MM.1S (cell line): ENCODE data around the gene HSPG2.

Experiments
- CTCF ChIP-seq: fragments of 300-600 bp; sonication (generic); IDR thresholded peaks from 2 replicates; pipeline ENCODE4 v1.5.1; 2016; ENCODE audit warnings: antibody characterized with exemption, low read length, mixed read lengths
- EZH2 ChIP-seq: fragments of 300-600 bp; sonication (generic); optimal IDR thresholded peaks from 2 replicates; pipeline ENCODE3; 2017; ENCODE audit warnings: low read depth, mild to moderate bottlenecking, antibody characterized with exemption, low read length, mixed read lengths
- EZH2phosphoT487 ChIP-seq: fragments of 300-600 bp; sonication (generic); IDR thresholded peaks from 2 replicates; pipeline ENCODE4 v1.6.1; 2018; ENCODE audit warnings: antibody characterized with exemption, low read length

DNA sequence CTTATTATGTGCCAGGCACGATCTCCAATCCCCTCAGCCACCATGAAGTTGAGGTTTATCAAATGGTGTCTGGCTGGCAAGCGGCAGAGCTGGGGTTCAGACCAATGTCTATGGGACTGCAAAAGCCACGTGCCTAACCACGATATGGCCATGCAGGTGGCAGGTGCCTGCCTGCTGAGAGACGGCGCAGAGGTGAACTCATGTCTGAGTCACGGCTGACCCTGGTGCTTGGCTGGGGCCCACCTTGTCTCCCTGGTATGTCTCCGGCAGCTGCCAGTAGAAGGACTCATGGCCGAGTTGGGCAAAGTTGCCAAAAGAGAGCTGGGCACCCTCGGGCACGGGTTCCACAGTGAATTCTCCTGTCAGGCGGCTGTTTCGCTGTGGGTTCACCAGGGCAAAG is 65.2 kb downstream of the HSPG2 start:
- TF ChIP-seq EZH2phosphoT487 (no peak), CTCF (no peak), EZH2 (no peak)
